Heart left ventricle (tissue), 16 donors: ENCODE results near the gene DEPP1. TPM values are rescaled to one million over a fixed set of nuclear protein-coding genes. Genes with fewer than 3 reads are reported as not detected.

Experiments used
- ATAC-seq, 4 donors: fragments of 200-7000 bp; cut with Tn5 transposase; one replicate each; pipeline ENCODE4 v1.9.1; 2020 to 2022; ENCODE audit warnings: moderate library complexity in 4 of 4, mild to moderate bottlenecking in 3 of 4, moderate number of reproducible peaks in 1 of 4
- DNase-seq, 5 donors: peaks; one replicate each; pipeline ENCODE4 v3.0.0-alpha.2; 2020
- H3K27ac ChIP-seq, 12 donors: fragments of 200-600 bp; sonication (generic) in 4 of 12; one replicate each; pipeline versions ENCODE4 v1.5.0 to v1.8.0; 2016 to 2022; ENCODE audit warnings: mild to moderate bottlenecking in 2 of 12
- H3K27me3 ChIP-seq, 9 donors: fragments of 200-600 bp; sonication (generic) in 2 of 9; one replicate each; pipeline versions ENCODE4 v1.5.1 to v1.8.0; 2016 to 2022; ENCODE audit warnings: mild to moderate bottlenecking in 3 of 9
- H3K36me3 ChIP-seq, 9 donors: fragments of 200-600 bp; sonication (generic) in 2 of 9; one replicate each; pipeline versions ENCODE4 v1.5.0 to v1.8.0; 2018 to 2022; ENCODE audit warnings: mild to moderate bottlenecking in 2 of 9
- H3K4me1 ChIP-seq, 12 donors: fragments of 200-600 bp; sonication (generic) in 4 of 12; one replicate each; pipeline versions ENCODE4 v1.5.0 to v1.8.0; 2016 to 2022; ENCODE audit warnings: mild to moderate bottlenecking in 3 of 12
- H3K4me3 ChIP-seq, 12 donors: fragments of 200-600 bp; sonication (generic) in 4 of 12; one replicate each; pipeline versions ENCODE4 v1.5.0 to v1.8.0; 2017 to 2022; ENCODE audit warnings: mild to moderate bottlenecking in 9 of 12, moderate library complexity in 4 of 12
- H3K9me3 ChIP-seq, 12 donors: fragments of 200-600 bp; sonication (generic) in 4 of 12; one replicate each; pipeline versions ENCODE4 v1.5.0 to v1.8.0; 2016 to 2022; ENCODE audit warnings: mild to moderate bottlenecking in 1 of 12
- POLR2A ChIP-seq, 2 donors: fragments of 450-650 bp; IDR thresholded peaks; one replicate each; pipeline ENCODE4 v1.6.1; 2017; ENCODE audit warnings: antibody characterized with exemption in 2 of 2, mild to moderate bottlenecking in 2 of 2, moderate library complexity in 2 of 2
- WGBS, 4 donors: extraction: QIAGEN DNeasy Blood & Tissue Kit in 2 of 4; methylation state at CpG; one replicate each; pipeline versions ENCODE4 v1.1.5 to v1.1.7; 2013 to 2018; 5-methylcytosine and 5-hydroxymethylcytosine counted together
- intact Hi-C, 10 donors: fragments of 100-400 bp; cut with DNase I; formaldehyde crosslinking; loops; one replicate each; pipeline versions ENCODE4 v1.11.1 to v1.14.2; 2022
- polyA plus RNA-seq, 2 donors: library from polyadenylated mRNA; stranded (reverse); fragments of 200-250 nt; gene quantifications; one replicate each; pipeline ENCODE4 v1.2.3, GENCODE V29; 2013
- total RNA-seq, 9 donors: library from RNA; depleted of rRNA in 2 of 9; stranded (reverse); fragments of >200 nt in 2 of 9; fragmentation: NEBNext Ultra II Directional in 3 of 9; extraction: Animal tissue kit (Norgen Biotek cat#: 25700) in 3 of 9; gene quantifications; one replicate each; pipeline versions ENCODE4 v1.1.0 to v1.2.4, GENCODE V29; 2016 to 2023
- TF ChIP-seq, protein P1 (sequence below), 12 donors: fragments of 200-600 bp; sonication (generic) in 4 of 12; IDR thresholded peaks; one replicate each; pipeline versions ENCODE4 v1.5.0 to v1.8.0; 2018 to 2022; ENCODE audit warnings: antibody characterized with exemption in 12 of 12, mild to moderate bottlenecking in 5 of 12
- donor health status: ischemic (EF 13 %, LVEDD 7.1; RV severe dilation, severe dysfunction).
- donor health status: healthy with polysubstance abuse.
- donor health status: DM: no; HTN: yes; CAD: no.
- donor health status: DM: no; HTN: no; CAD: no.
- donor health status: ischemic (EF 25% LVEDD 6.9; RV normal size, moderate dysfunction).
- donor health status: ischemic (EF 25% LVEDD 5.7; RV mildly dilated, moderate dysfunction).
- donor health status: healthy.
- donor health status: DM: yes; HTN: yes; CAD: no.
- donor health status: ischemic (EF 35%, LVEDD 5.7; RV mildly dilated, moderate dysfunction).
- donor health status: nonischemic (EF 11% LVEDD 7.7; RV severe dilation, severe dysfunction).
- donor health status: DM: yes; HTN: yes; CAD: no.
- donor health status: PGD.
- donor health status: ischemic (EF 29% LVEDD 5.4; RV normal size, mild dysfunction).
- donor health status: nonischemic (EF 23%, LVEDD 6.1; RV moderate dilation, normal function).

The DEPP1 gene
- total and polyA plus RNA-seq, 11 donors: 11.0 to 76.5 (median 22.7) TPM

DNA sequence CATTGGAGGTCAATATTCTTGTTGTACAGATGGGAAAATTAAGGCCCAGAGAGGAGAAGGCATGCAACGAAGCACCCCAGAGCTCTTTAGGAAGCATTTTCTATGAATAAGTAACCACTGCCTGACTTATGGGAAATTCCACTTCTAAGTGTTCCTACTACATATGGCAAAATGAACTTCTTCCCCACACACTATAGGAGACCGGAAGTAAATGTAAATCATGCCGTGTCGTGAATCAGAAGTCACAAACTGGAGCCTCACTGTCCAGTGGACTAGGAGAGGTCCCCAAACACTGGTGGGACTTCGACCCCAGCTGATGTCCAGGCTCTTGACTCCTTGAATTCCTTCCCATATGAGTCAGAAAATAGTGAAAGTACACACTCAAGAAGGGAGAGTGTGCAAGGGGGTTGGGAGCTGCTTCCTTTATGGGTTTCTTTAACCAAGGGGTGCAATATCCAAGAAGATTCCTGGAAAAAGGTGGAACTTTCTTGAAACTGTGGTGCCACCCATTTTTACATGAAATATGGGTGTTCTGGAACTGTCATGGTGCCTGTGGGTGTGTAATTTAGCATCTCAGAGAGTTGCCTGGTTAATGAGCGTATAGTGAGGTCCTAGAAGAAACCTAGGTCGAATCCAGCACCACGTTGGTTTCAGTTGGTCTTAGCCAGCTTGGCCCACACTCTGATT is 12.3 kb downstream of the DEPP1 start:
- Histone ChIP-seq H3K4me3 (no peak overlapping the region), H3K4me1 (peaks cover 23 to 96% (median 84%) of the 10 kb centered on the region in 12 donors)
- intact Hi-C loops: no loop called here

GRCh38 chr10:44965651-44966097 is 12.9 kb downstream of the DEPP1 start:
- Histone ChIP-seq H3K4me3 (no peak overlapping the region), H3K9me3 (no peaks in the 10 kb centered on the region), H3K27ac (peak overlapping the region; percentile 83 to 98 (median 94)), H3K27me3 (no peaks in the 10 kb centered on the region), H3K36me3 (peaks cover 0 to 16% (median 6%) of the 10 kb centered on the region in 9 donors), H3K4me1 (peaks cover 23 to 97% (median 88%) of the 10 kb centered on the region in 12 donors)
- peak in 2 of 5 donors; percentile 37 to 74 for DNase-seq
- WGBS, 4 donors: 54 to 60% (median 58%) methylated on average over 6 of the region's 6 CpGs
- intact Hi-C loops: no loop called here
- peak in 3 of 4 donors; percentile 34 to 42 (median 39) for ATAC-seq
- TF ChIP-seq, protein P1, sequence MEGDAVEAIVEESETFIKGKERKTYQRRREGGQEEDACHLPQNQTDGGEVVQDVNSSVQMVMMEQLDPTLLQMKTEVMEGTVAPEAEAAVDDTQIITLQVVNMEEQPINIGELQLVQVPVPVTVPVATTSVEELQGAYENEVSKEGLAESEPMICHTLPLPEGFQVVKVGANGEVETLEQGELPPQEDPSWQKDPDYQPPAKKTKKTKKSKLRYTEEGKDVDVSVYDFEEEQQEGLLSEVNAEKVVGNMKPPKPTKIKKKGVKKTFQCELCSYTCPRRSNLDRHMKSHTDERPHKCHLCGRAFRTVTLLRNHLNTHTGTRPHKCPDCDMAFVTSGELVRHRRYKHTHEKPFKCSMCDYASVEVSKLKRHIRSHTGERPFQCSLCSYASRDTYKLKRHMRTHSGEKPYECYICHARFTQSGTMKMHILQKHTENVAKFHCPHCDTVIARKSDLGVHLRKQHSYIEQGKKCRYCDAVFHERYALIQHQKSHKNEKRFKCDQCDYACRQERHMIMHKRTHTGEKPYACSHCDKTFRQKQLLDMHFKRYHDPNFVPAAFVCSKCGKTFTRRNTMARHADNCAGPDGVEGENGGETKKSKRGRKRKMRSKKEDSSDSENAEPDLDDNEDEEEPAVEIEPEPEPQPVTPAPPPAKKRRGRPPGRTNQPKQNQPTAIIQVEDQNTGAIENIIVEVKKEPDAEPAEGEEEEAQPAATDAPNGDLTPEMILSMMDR (IDR thresholded peaks at IDR 0.05): peak in 6 of 12 donors; percentile 15 to 38 (median 26)
- no peak for TF ChIP-seq POLR2A (IDR thresholded peaks at IDR 0.05)

More for the DNA sequence above, 12.3 kb downstream of the DEPP1 start:
- Histone ChIP-seq H3K27me3 (no peaks in the 10 kb centered on the region), H3K9me3 (no peaks in the 10 kb centered on the region), H3K36me3 (peaks cover 0 to 22% (median 12%) of the 10 kb centered on the region in 9 donors), H3K27ac (peak overlapping the region in 11 of 12 donors; percentile 83 to 98 (median 95))
- 68 to 72% (median 68%) methylated on average over 8 of the region's 8 CpGs for WGBS, 4 donors
- DNase-seq (peak in 1 of 5 donors; percentile 13), ATAC-seq (no peak)
- TF ChIP-seq, protein P1 (IDR thresholded peaks at IDR 0.05): no peak
- TF ChIP-seq POLR2A (IDR thresholded peaks at IDR 0.05): no peak

DNA sequence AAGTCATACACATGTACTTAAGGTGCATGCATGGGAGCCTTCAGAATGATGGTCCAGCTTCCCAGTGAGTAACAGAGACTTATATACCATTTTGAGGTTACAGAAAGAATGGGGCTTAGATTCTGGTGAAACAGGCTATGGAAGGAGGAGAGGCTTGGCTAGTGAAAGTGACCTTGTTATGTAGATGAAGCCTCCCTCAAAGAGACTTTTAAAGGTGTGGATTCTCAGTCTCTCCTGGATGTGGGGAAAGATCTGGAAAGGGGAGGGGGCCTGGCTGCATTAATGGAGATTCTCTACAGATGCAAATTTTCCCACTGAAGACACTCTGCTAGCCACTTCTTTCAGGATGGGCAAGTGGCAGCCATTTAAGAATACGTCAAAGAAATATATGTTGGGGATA is 13.5 kb downstream of the DEPP1 start:
- WGBS, 4 donors: 76 to 89% (median 86%) methylated on average over 1 of the region's 1 CpG
- intact Hi-C loops: no loop called here
- no peak for TF ChIP-seq POLR2A (IDR thresholded peaks at IDR 0.05)
- TF ChIP-seq, protein P1 (IDR thresholded peaks at IDR 0.05): no peak

More for the DNA sequence above, 13.5 kb downstream of the DEPP1 start:
- Histone ChIP-seq H3K9me3 (no peaks in the 10 kb centered on the region), H3K27ac (peak overlapping the region; percentile 83 to 98 (median 94)), H3K4me3 (peak overlapping the region in 1 of 12 donors; percentile 86), H3K27me3 (no peaks in the 10 kb centered on the region), H3K4me1 (peaks cover 23 to 100% (median 89%) of the 10 kb centered on the region in 12 donors), H3K36me3 (peaks cover 0 to 11% (median under 1%) of the 10 kb centered on the region in 9 donors)
- DNase-seq (peak in 1 of 5 donors; percentile 2), ATAC-seq (no peak)
